Measurements from ENCODE around the gene DAP. TPM values are rescaled to one million over a fixed set of nuclear protein-coding genes. Genes with fewer than 3 reads are reported as not detected.

DAP gene
- total RNA-seq, 1 donor from 2014 or later: 79.8 TPM

GRCh38 chr5:10663489-10664179, 97.4 kb downstream of the DAP start:
- no peaks in the 10 kb centered on the region for H3K36me3 Mint-ChIP-seq
- no peaks in the 10 kb centered on the region for H3K4me1 Mint-ChIP-seq
- H3K27ac Mint-ChIP-seq: no peak overlapping the region
- peaks cover 8% of the 10 kb centered on the region for H3K9me3 Mint-ChIP-seq
- H3K4me3 Mint-ChIP-seq: no peak overlapping the region
- TF ChIP-seq CTCF (IDR thresholded peaks at IDR 0.05; ENCODE audit: unreplicated experiment): no peak
- no peak for DNase-seq (ENCODE audit: low spot score in 2 of 2, unreplicated experiment in 2 of 2)
- no peaks in the 10 kb centered on the region for H3K27me3 Mint-ChIP-seq (ENCODE audit: low read depth)

GRCh38 chr5:10662661-10663488, 98.2 kb downstream of the DAP start:
- no peak for TF ChIP-seq CTCF (IDR thresholded peaks at IDR 0.05; ENCODE audit: unreplicated experiment)
- Mint-ChIP-seq H3K27me3 (ENCODE audit: low read depth) (no peaks in the 10 kb centered on the region), H3K9me3 (peaks cover 6% of the 10 kb centered on the region), H3K4me1 (no peaks in the 10 kb centered on the region), H3K4me3 (no peak overlapping the region), H3K36me3 (no peaks in the 10 kb centered on the region), H3K27ac (no peak overlapping the region)
- no peak for DNase-seq (ENCODE audit: low spot score in 2 of 2, unreplicated experiment in 2 of 2)

- no peak for DNase-seq (ENCODE audit: low spot score in 2 of 2, unreplicated experiment in 2 of 2)
- H3K4me3 Mint-ChIP-seq: no peak overlapping the region
- no peaks in the 10 kb centered on the region for H3K27me3 Mint-ChIP-seq (ENCODE audit: low read depth)
- no peak for TF ChIP-seq CTCF (IDR thresholded peaks at IDR 0.05; ENCODE audit: unreplicated experiment)
- no peaks in the 10 kb centered on the region for H3K4me1 Mint-ChIP-seq
- H3K27ac Mint-ChIP-seq: no peak overlapping the region
- H3K36me3 Mint-ChIP-seq: no peaks in the 10 kb centered on the region
- H3K9me3 Mint-ChIP-seq: peaks cover 6% of the 10 kb centered on the region
Observed at GRCh38 chr5:10662083-10662482, 99.0 kb downstream of the DAP start.

GRCh38 chr5:10661401-10661800, 99.6 kb downstream of the DAP start:
- no peaks in the 10 kb centered on the region for H3K36me3 Mint-ChIP-seq
- H3K4me3 Mint-ChIP-seq: no peak overlapping the region
- H3K27ac Mint-ChIP-seq: no peak overlapping the region
- H3K27me3 Mint-ChIP-seq (ENCODE audit: low read depth): no peaks in the 10 kb centered on the region
- no peak for DNase-seq (ENCODE audit: low spot score in 2 of 2, unreplicated experiment in 2 of 2)
- H3K9me3 Mint-ChIP-seq: peaks cover 6% of the 10 kb centered on the region
- H3K4me1 Mint-ChIP-seq: no peaks in the 10 kb centered on the region
- no peak for TF ChIP-seq CTCF (IDR thresholded peaks at IDR 0.05; ENCODE audit: unreplicated experiment)

GRCh38 chr5:10660720-10661387, 100.2 kb downstream of the DAP start:
- no peak overlapping the region for H3K4me3 Mint-ChIP-seq
- DNase-seq (ENCODE audit: low spot score in 2 of 2, unreplicated experiment in 2 of 2): no peak
- no peaks in the 10 kb centered on the region for H3K4me1 Mint-ChIP-seq
- no peak for TF ChIP-seq CTCF (IDR thresholded peaks at IDR 0.05; ENCODE audit: unreplicated experiment)
- H3K9me3 Mint-ChIP-seq: peaks cover 6% of the 10 kb centered on the region
- H3K36me3 Mint-ChIP-seq: no peaks in the 10 kb centered on the region
- H3K27ac Mint-ChIP-seq: no peak overlapping the region
- H3K27me3 Mint-ChIP-seq (ENCODE audit: low read depth): no peaks in the 10 kb centered on the region
